Mucosa of stomach (tissue), 1 donor: ENCODE data around the gene ACAP2.

Experiments
- H3K27me3 ChIP-seq: one replicate; pipeline ENCODE4 v1.7.0; 2013; ENCODE audit warnings: mild to moderate bottlenecking, low read length; ENCODE audit not compliant: control insufficient read depth, insufficient read depth
- H3K36me3 ChIP-seq: one replicate; pipeline ENCODE4 v1.7.0; 2013; ENCODE audit warnings: low read length; ENCODE audit not compliant: control insufficient read depth, insufficient read depth
- H3K4me1 ChIP-seq: one replicate; pipeline ENCODE4 v1.7.0; 2013; ENCODE audit warnings: mild to moderate bottlenecking, low read length; ENCODE audit not compliant: control insufficient read depth, insufficient read depth
- H3K4me3 ChIP-seq: one replicate; pipeline ENCODE4 v1.7.0; 2013; ENCODE audit warnings: low read length
- H3K9ac ChIP-seq: one replicate; pipeline ENCODE4 v1.7.0; 2013; ENCODE audit warnings: mild to moderate bottlenecking, low read length, moderate library complexity
- H3K9me3 ChIP-seq: one replicate; pipeline ENCODE4 v1.7.0; 2013; ENCODE audit warnings: mild to moderate bottlenecking, low read length, moderate library complexity; ENCODE audit not compliant: control insufficient read depth
- donor health status: Pancreatic carcinoma.

Gene ACAP2

DNA sequence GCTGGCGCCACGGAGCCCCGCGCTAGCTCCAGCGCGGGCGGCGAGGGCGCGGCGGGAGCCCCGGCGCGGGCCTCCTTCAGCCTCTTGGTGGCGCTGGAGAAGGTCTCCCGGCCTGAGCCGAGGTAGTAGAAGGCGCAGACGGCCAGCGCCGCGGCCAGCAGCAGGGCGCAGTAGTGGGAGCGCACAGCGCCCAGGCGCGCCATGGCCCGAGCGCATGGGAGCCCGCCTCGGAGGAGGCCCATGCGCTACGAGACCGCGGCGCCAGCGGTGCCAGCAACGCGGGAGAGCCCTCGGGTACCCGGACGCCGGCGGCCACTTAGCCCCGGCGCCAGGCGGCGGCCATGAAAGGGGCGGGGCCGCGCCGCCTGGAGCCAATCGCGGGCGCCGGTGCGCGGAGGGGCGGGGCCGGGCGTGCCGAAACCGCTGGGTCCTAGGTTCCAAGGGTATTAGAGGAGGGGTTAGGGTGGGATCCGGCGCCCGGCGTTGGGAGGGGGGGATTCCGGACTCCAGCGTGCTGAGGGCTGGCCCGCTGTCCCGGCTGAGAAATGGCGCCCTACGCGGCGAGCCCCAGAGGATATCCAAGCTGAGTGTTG lies 171.9 kb downstream of the ACAP2 start, which contains the start of gene XXYLT1:
XXYLT1 (minus strand) TSS at position 343 of the 593 bp plus-strand sequence; CDS start at position 242, 101 bp downstream.
- no peaks in the 10 kb centered on the region for H3K27me3 ChIP-seq

DNA sequence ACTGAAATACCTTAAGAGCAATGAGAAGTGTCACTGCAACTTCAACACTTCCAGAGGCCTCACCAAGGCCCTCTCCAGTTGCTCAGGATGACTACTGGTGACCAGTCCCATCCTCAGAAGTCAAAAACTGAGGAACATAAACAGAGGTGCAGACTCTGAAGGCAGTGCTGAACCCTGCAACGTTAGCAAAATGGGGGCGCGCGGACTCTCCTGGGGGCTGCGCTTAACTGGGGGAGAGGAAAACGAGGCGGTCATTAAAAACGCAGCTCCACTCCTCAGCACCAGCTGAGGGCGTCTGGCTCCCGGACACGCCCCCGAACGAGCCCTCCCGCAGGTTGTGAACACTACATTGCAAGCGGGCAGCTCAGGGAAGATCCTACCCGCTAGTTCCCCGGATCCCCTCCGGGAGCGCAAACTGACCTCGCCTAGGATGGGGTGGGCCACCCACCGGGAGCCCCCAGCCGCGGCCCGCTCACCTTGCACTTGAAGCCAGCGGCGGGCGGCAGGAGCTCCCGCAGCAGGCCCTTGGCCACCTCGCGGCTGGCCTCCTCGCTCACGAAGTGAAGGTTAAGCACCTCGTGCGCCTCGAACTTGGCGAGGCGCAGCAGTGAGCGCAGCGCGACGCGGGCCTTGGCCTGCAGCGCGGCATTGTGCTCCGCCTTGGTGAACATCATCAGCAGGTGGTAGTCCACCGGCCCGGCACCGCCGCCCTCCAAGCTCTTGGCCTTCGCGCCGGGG lies 172.6 kb downstream of the ACAP2 start:
- Histone ChIP-seq H3K27me3 (no peaks in the 10 kb centered on the region), H3K36me3 (no peaks in the 10 kb centered on the region), H3K9ac (peak overlapping the region; percentile 58), H3K4me3 (peak overlapping the region; percentile 57), H3K4me1 (peaks cover 24% of the 10 kb centered on the region), H3K9me3 (no peaks in the 10 kb centered on the region)

More for the DNA sequence above, 171.9 kb downstream of the ACAP2 start, which contains the start of gene XXYLT1:
- Histone ChIP-seq H3K4me3 (peak within 1 kb of the TSS; percentile 57), H3K9me3 (no peaks in the 10 kb centered on the region), H3K4me1 (peaks cover 24% of the 10 kb centered on the region), H3K36me3 (no peaks in the 10 kb centered on the region), H3K9ac (peak within 1 kb of the TSS; percentile 58)

DNA sequence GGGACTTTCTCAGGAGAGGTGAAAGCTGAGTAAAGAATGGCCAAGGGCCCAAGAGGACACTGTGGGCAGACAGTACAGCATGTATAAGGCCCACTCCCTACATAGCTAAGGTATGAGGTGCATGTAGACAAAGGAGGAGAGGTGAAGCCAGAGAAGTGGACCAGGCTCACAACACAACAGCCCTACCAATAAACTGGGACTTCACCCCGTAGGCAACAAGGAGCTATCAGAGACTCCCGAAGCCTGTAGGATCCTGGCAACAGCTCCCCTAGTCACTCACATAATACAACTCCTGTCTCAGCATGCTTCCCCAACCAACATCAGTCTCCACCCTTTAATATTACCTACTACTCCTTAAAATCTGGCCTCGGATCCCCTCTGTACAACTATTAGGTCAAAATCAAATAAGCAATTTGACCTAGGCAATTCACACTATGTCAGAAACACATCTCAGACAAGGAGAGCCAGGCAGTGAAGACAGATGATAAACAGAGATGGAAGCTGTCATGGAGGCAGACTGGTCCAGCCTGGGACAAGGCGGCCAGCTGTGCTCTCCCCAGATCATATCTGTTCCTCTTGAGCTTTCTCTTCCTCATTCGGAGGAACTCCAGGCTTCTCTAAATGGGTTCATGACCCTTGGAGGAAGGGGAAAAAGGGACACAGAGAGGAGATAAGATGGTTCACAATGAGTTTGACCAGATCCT lies 173.3 kb downstream of the ACAP2 start:
- Histone ChIP-seq H3K9me3 (no peaks in the 10 kb centered on the region), H3K27me3 (no peaks in the 10 kb centered on the region), H3K9ac (peak overlapping the region; percentile 5), H3K4me1 (peaks cover 24% of the 10 kb centered on the region), H3K36me3 (no peaks in the 10 kb centered on the region), H3K4me3 (peak overlapping the region; percentile 57)

DNA sequence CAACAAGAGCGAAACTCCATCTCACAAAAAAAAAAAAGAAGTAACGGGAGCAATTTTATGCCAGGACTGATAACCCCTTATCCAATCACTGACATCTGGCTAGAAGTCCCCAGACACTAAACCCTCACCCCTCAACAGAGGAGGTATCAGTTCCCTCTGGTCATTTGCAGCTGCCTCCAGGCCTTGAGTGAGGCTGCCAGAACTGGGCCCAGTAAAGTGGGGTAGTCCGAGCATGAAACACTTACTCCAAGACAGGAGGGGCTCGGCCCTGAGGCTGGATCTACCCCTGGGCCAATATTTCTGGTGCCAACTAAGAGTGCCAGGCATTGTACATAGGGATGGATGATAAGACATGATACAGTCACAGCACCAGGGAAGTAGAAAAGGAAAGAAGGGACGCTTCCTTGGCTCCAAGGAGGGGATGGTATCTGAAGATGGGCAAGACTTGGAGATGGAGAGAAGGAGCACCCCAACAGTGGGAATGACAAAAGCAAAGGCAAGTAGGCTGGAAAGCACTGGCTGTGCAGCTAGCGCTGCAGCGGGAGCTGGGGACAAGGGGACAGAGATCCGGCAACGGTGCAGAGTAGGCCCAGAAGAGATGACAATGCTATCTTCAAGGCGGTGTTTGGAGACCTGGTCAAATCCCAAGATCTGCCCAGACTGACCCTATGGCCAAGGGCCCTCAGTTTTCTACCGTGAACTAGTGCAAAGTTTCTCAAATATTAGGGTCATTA lies 174.1 kb downstream of the ACAP2 start:
- H3K9me3 ChIP-seq, result no peaks in the 10 kb centered on the region
- no peaks in the 10 kb centered on the region for H3K36me3 ChIP-seq
- no peak overlapping the region for H3K9ac ChIP-seq
- H3K4me3 ChIP-seq, result no peak overlapping the region
- H3K27me3 ChIP-seq, result no peaks in the 10 kb centered on the region
- peaks cover 24% of the 10 kb centered on the region for H3K4me1 ChIP-seq

DNA sequence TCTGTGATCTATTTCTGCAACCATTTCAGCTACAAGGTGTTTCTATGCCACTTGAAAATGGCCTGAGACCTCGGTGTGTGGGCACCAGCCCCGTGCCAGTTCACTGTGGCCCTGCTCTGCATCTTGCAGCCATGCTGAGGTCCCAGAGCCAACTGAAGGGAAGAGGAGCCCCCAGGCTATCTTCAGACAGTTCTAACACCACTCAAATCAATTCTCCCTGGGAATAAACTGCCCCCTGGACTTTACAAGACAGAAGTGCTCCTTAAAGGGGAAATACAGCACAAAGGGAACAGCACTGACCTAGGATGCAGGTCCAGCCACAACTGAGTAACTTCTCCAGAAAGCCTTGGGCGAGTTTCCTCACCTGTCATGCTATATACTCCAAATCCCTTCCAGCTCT lies 175.7 kb downstream of the ACAP2 start:
- Histone ChIP-seq H3K36me3 (no peaks in the 10 kb centered on the region), H3K4me1 (peaks cover 24% of the 10 kb centered on the region), H3K27me3 (no peaks in the 10 kb centered on the region), H3K4me3 (no peak overlapping the region), H3K9me3 (no peaks in the 10 kb centered on the region), H3K9ac (no peak overlapping the region)

DNA sequence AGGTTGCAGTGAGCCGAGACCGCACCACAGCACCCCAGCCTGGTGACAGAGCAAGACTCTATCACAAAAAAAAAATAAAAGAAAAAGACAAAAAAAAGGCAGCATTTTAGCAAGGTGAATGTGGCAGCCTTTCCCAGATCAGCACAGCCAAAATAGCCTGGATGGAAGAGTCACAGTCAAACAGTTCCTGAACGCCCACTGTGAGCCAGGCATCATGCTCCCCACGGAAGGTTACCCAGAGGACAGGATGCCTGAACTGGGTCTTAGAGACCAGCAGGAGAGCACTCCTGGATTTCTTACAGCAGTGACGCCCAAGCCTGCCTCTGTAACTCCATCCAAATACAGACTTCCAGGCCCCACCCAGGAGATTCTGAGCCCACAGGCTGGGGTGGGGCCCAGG lies 176.4 kb downstream of the ACAP2 start:
- H3K27me3 ChIP-seq, result no peaks in the 10 kb centered on the region
- no peaks in the 10 kb centered on the region for H3K9me3 ChIP-seq
- peaks cover 18% of the 10 kb centered on the region for H3K4me1 ChIP-seq
- H3K36me3 ChIP-seq, result no peaks in the 10 kb centered on the region
- no peak overlapping the region for H3K9ac ChIP-seq
- no peak overlapping the region for H3K4me3 ChIP-seq

DNA sequence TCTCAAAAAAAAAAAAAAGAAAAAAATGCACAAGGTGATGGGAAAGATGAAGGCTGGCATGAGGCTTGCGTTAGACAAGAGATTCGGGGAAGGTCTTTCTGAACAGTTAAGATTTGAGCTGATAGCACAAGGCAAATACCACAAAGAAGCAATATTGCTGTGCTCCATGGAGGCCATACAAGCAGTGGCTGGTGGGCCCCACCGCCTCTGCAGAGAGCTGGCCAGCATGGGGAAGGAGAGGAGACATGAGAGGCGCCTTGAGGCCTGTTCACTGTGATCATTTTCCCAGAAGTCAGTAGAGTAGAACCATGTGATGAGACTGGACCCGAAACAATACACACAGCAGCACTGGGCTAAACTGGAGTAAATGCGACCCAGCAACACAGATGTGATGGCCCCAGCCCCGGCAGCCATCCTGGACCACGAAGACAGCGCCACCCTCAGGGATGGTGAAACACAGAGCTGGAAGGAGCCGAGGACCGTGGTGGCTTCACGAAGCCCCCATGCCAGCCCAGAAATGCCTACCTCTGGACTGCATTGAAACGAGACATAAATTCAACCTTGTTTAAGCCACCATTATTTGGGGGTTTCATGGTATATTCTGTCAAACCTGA lies 177.3 kb downstream of the ACAP2 start:
- H3K4me3 ChIP-seq, result no peak overlapping the region
- H3K9me3 ChIP-seq, result no peaks in the 10 kb centered on the region
- H3K9ac ChIP-seq, result no peak overlapping the region
- H3K4me1 ChIP-seq, result peaks cover 21% of the 10 kb centered on the region
- H3K27me3 ChIP-seq, result no peaks in the 10 kb centered on the region
- H3K36me3 ChIP-seq, result no peaks in the 10 kb centered on the region

DNA sequence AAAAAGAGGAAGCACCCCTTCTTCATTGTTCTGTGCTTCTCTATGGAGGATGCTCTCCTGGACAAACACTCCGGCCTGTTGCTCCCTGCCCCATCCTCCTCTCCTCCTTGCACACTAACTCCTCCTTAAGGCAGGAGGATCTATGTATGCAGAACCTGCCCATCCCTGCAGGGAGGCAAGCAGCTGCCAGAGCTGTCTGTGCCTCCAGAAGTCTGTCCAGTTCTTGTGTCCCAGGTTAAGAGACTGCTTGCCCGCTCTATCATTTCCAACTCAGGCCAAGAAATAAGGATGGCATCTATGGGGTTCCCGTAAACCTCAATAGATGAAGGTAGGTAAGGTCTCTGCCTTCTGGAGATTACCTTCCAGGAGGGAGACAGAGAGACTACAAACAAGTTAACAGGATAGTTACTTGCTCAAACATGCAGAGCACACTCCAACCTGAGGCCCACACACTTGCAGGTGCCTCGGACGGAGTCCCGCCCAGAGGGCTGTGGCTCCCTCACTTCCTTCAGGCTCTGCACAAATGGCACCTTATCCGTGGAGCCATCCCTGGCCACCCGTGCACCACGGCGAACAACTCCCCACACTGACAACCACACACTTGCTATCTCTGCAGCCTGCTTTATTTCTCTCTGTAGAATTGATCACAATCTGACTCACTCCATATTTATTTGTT lies 178.8 kb downstream of the ACAP2 start:
- Histone ChIP-seq H3K36me3 (no peaks in the 10 kb centered on the region), H3K4me3 (no peak overlapping the region), H3K9ac (no peak overlapping the region), H3K4me1 (peaks cover 16% of the 10 kb centered on the region), H3K27me3 (no peaks in the 10 kb centered on the region), H3K9me3 (no peaks in the 10 kb centered on the region)

DNA sequence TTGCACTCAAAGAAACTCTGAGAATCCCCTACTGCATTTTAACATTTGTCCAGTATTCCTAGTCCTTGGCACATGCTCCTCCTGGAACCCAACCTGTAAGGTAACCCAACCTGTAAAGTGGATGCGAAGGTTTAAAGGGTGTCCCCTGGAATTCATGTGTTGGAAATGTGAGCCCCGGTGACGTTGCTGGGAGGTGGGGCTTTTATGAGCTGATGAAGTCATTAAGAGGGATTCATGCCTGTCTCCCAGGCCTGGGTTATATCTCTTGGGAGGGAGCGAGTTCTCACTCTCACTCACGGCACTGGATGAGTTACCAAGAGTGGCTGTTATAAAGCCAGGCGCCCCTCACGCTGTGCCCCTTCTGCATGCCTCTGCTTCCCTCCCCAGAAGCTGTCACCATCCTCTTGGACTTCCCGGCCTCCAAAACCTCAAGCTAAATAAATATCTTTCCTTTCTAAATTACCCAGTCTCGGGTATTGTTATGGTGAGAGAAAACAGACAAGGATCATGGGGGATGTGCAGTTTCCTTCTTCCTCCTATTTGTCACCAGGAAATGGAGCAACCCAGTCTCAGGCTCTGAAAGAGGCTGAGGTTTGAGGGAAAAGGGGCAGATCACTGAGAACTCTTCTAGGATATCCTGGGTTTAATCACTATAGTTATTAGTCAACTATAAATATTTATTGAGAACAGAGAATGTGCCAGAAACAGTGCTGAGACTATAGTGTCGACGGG lies 179.5 kb downstream of the ACAP2 start:
- Histone ChIP-seq H3K4me1 (peaks cover 16% of the 10 kb centered on the region), H3K9me3 (no peaks in the 10 kb centered on the region), H3K4me3 (no peak overlapping the region), H3K36me3 (no peaks in the 10 kb centered on the region), H3K9ac (no peak overlapping the region), H3K27me3 (no peaks in the 10 kb centered on the region)

DNA sequence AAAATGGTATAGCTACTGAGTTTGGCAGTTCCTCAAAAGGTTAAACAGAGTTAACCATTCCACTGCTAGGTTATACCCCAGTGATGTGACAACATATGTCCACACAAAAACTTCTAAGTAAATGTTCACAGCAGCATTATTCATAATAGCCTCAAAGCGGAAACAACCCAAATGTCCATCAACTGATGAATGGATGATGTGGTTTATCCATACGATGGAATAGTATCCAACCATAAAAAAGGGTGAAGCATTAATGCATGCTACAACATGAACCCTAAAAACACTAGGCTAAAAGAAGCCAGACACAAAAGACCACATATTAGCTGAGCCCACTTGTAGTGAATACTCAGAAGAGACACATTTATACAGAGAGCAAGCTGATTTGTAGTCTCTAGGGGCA lies 180.9 kb downstream of the ACAP2 start:
- Histone ChIP-seq H3K4me3 (no peak overlapping the region), H3K36me3 (no peaks in the 10 kb centered on the region), H3K9ac (no peak overlapping the region), H3K9me3 (no peaks in the 10 kb centered on the region), H3K4me1 (peaks cover 16% of the 10 kb centered on the region), H3K27me3 (no peaks in the 10 kb centered on the region)
